Measurements from ENCODE around the gene UNC50.

The UNC50 gene

GRCh38 chr2:98586551-98587140 is 21.7 kb upstream of the UNC50 start:
- no peak overlapping the region for H3K4ac ChIP-seq (ENCODE audit: low read length)
- no peak overlapping the region for H2BK120ac ChIP-seq (ENCODE audit: low read depth, low read length)
- no peak overlapping the region for H2BK15ac ChIP-seq (ENCODE audit: low read length)
- H4K8ac ChIP-seq (ENCODE audit: low read depth, low read length), result no peak overlapping the region
- H3K27me3 ChIP-seq (ENCODE audit: control insufficient read depth in 3 of 3, insufficient read depth in 3 of 3, low read depth in 1 of 3, low read length in 3 of 3), result no peaks in the 10 kb centered on the region
- no peak overlapping the region for H2AK5ac ChIP-seq (ENCODE audit: low read depth, low read length)
- peak overlapping the region; percentile 38 for H3K23ac ChIP-seq (ENCODE audit: low read depth, low read length, poor library complexity)
- no peaks in the 10 kb centered on the region for H3K9me3 ChIP-seq (replicated peaks in 1 of 2; ENCODE audit: control insufficient read depth in 2 of 2, insufficient read depth in 1 of 2, low read depth in 1 of 2, low read length in 2 of 2)
- H2BK12ac ChIP-seq (ENCODE audit: low read length), result no peak overlapping the region
- H4K91ac ChIP-seq (ENCODE audit: low read depth, low read length, poor library complexity), result no peak overlapping the region
- H3K27ac ChIP-seq (replicated peaks; ENCODE audit: low read length), result no peak overlapping the region
- peak overlapping the region; percentile 60 for H3K9ac ChIP-seq (ENCODE audit: low read depth, low read length, poor library complexity)
- no peak overlapping the region for H3K4me3 ChIP-seq (ENCODE audit: low read length in 2 of 2)
- no peak overlapping the region for H2BK5ac ChIP-seq (ENCODE audit: low read length)
- H3K4me1 ChIP-seq (ENCODE audit: control insufficient read depth in 2 of 2, insufficient read depth in 1 of 2, low read depth in 1 of 2, low read length in 2 of 2), result peaks cover 0 to 6% of the 10 kb centered on the region in 2 donors
- peaks cover 15 to 61% of the 10 kb centered on the region in 2 donors for H3K36me3 ChIP-seq (replicated peaks in 1 of 2; ENCODE audit: control insufficient read depth in 2 of 2, insufficient read depth in 2 of 2, low read length in 2 of 2)
- H2AFZ ChIP-seq (ENCODE audit: low read length), result no peak overlapping the region
- H3K79me1 ChIP-seq (ENCODE audit: low read depth, low read length), result no peaks in the 10 kb centered on the region
- WGBS, 2 donors (ENCODE audit: extremely low coverage in 2 of 2, insufficient read length in 2 of 2, insufficient replicate concordance in 1 of 2), result no CpG with 5 or more reads among the region's 6 CpGs
- no peak overlapping the region for H3K4me2 ChIP-seq (ENCODE audit: insufficient read depth, low read length, poor library complexity, severe bottlenecking)
- H3K14ac ChIP-seq (ENCODE audit: low read length), result no peak overlapping the region
- no peak overlapping the region for H3K18ac ChIP-seq (ENCODE audit: low read length)
- no peak for DNase-seq (ENCODE audit: low spot score)

GRCh38 chr2:98588880-98589431 is 19.4 kb upstream of the UNC50 start:
- Histone ChIP-seq H3K9ac (ENCODE audit: low read depth, low read length, poor library complexity) (no peak overlapping the region), H3K27me3 (ENCODE audit: control insufficient read depth in 3 of 3, insufficient read depth in 3 of 3, low read depth in 1 of 3, low read length in 3 of 3) (no peaks in the 10 kb centered on the region), H3K4me3 (ENCODE audit: low read length in 2 of 2) (no peak overlapping the region), H3K27ac (replicated peaks; ENCODE audit: low read length) (no peak overlapping the region), H2AK5ac (ENCODE audit: low read depth, low read length) (no peak overlapping the region), H3K18ac (ENCODE audit: low read length) (no peak overlapping the region), H3K23ac (ENCODE audit: low read depth, low read length, poor library complexity) (no peak overlapping the region), H2BK120ac (ENCODE audit: low read depth, low read length) (no peak overlapping the region), H2BK15ac (ENCODE audit: low read length) (no peak overlapping the region), H3K4me1 (ENCODE audit: control insufficient read depth in 2 of 2, insufficient read depth in 1 of 2, low read depth in 1 of 2, low read length in 2 of 2) (peaks cover 0 to 2% of the 10 kb centered on the region in 2 donors), H3K36me3 (replicated peaks in 1 of 2; ENCODE audit: control insufficient read depth in 2 of 2, insufficient read depth in 2 of 2, low read length in 2 of 2) (peaks cover 8 to 40% of the 10 kb centered on the region in 2 donors), H3K14ac (ENCODE audit: low read length) (no peak overlapping the region), H3K4ac (ENCODE audit: low read length) (no peak overlapping the region), H3K79me1 (ENCODE audit: low read depth, low read length) (no peaks in the 10 kb centered on the region), H4K8ac (ENCODE audit: low read depth, low read length) (no peak overlapping the region), H2BK12ac (ENCODE audit: low read length) (no peak overlapping the region), H2AFZ (ENCODE audit: low read length) (no peak overlapping the region), H2BK5ac (ENCODE audit: low read length) (no peak overlapping the region), H3K9me3 (replicated peaks in 1 of 2; ENCODE audit: control insufficient read depth in 2 of 2, insufficient read depth in 1 of 2, low read depth in 1 of 2, low read length in 2 of 2) (peaks cover 4 to 5% of the 10 kb centered on the region in 2 donors), H4K91ac (ENCODE audit: low read depth, low read length, poor library complexity) (no peak overlapping the region), H3K4me2 (ENCODE audit: insufficient read depth, low read length, poor library complexity, severe bottlenecking) (no peak overlapping the region)
- DNase-seq (ENCODE audit: low spot score), result no peak
- WGBS, 2 donors (ENCODE audit: extremely low coverage in 2 of 2, insufficient read length in 2 of 2, insufficient replicate concordance in 1 of 2), result no CpG with 5 or more reads among the region's 4 CpGs

DNA sequence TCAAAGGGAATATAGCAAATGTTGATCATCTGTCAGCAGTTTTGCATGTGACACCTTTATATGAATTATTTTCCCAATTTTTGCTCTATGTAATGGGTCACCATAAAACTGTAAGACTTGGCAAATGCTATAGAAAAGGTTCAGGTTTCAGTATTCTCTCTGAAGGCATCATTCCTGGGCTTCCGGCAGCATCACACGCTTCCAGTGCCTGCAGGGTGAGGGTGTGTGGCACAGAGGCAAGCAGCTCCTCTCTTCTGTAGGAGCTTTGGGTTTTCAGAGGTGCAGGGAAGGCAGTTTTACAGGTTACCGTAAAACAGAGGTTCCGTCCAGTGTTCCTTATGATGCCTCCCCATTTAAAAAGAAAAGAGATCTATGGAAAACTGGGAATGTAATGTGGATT is 18.9 kb upstream of the UNC50 start:
- no peak for DNase-seq (ENCODE audit: low spot score)
- Histone ChIP-seq H3K4me1 (ENCODE audit: control insufficient read depth in 2 of 2, insufficient read depth in 1 of 2, low read depth in 1 of 2, low read length in 2 of 2) (no peaks in the 10 kb centered on the region), H2AK5ac (ENCODE audit: low read depth, low read length) (no peak overlapping the region), H4K91ac (ENCODE audit: low read depth, low read length, poor library complexity) (no peak overlapping the region), H3K23ac (ENCODE audit: low read depth, low read length, poor library complexity) (no peak overlapping the region), H4K8ac (ENCODE audit: low read depth, low read length) (no peak overlapping the region), H3K14ac (ENCODE audit: low read length) (no peak overlapping the region), H2BK12ac (ENCODE audit: low read length) (no peak overlapping the region), H3K4me2 (ENCODE audit: insufficient read depth, low read length, poor library complexity, severe bottlenecking) (no peak overlapping the region), H3K79me1 (ENCODE audit: low read depth, low read length) (no peaks in the 10 kb centered on the region), H2BK120ac (ENCODE audit: low read depth, low read length) (no peak overlapping the region), H3K36me3 (replicated peaks in 1 of 2; ENCODE audit: control insufficient read depth in 2 of 2, insufficient read depth in 2 of 2, low read length in 2 of 2) (peaks cover 7 to 35% of the 10 kb centered on the region in 2 donors), H2BK15ac (ENCODE audit: low read length) (no peak overlapping the region), H3K9me3 (replicated peaks in 1 of 2; ENCODE audit: control insufficient read depth in 2 of 2, insufficient read depth in 1 of 2, low read depth in 1 of 2, low read length in 2 of 2) (peaks cover 5 to 7% of the 10 kb centered on the region in 2 donors), H3K18ac (ENCODE audit: low read length) (no peak overlapping the region), H3K27ac (replicated peaks; ENCODE audit: low read length) (no peak overlapping the region), H3K27me3 (ENCODE audit: control insufficient read depth in 3 of 3, insufficient read depth in 3 of 3, low read depth in 1 of 3, low read length in 3 of 3) (no peaks in the 10 kb centered on the region), H3K9ac (ENCODE audit: low read depth, low read length, poor library complexity) (no peak overlapping the region), H3K4me3 (ENCODE audit: low read length in 2 of 2) (no peak overlapping the region), H3K4ac (ENCODE audit: low read length) (no peak overlapping the region), H2AFZ (ENCODE audit: low read length) (no peak overlapping the region), H2BK5ac (ENCODE audit: low read length) (no peak overlapping the region)
- WGBS, 2 donors (ENCODE audit: extremely low coverage in 2 of 2, insufficient read length in 2 of 2, insufficient replicate concordance in 1 of 2), result no CpG with 5 or more reads among the region's 4 CpGs

DNA sequence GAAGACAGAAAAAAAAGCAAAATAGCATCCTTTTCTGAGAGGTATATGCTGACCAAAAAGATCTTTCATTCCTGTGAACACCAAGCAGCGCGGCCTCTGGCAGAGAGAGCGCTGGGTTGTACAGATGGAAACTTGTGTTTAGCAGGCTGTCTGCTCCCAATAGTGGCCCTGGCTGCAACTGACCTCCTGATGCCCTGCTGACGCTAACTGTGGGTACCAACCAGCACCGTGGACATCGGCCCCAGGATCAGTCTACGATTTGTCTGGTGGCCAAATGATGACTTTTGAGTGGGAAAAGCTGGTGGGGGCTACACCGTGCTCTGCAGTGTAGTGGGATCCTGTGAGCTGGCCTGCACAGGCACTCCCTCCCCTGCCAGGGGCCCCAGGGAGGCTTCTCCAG is 15.8 kb upstream of the UNC50 start:
- Histone ChIP-seq H3K9ac (ENCODE audit: low read depth, low read length, poor library complexity) (no peak overlapping the region), H4K91ac (ENCODE audit: low read depth, low read length, poor library complexity) (no peak overlapping the region), H3K14ac (ENCODE audit: low read length) (no peak overlapping the region), H3K36me3 (replicated peaks in 1 of 2; ENCODE audit: control insufficient read depth in 2 of 2, insufficient read depth in 2 of 2, low read length in 2 of 2) (peaks cover 4 to 39% of the 10 kb centered on the region in 2 donors), H3K18ac (ENCODE audit: low read length) (no peak overlapping the region), H2BK12ac (ENCODE audit: low read length) (no peak overlapping the region), H2AFZ (ENCODE audit: low read length) (no peak overlapping the region), H3K4me2 (ENCODE audit: insufficient read depth, low read length, poor library complexity, severe bottlenecking) (no peak overlapping the region), H2BK15ac (ENCODE audit: low read length) (no peak overlapping the region), H3K27ac (replicated peaks; ENCODE audit: low read length) (no peak overlapping the region), H2AK5ac (ENCODE audit: low read depth, low read length) (no peak overlapping the region), H3K4me3 (ENCODE audit: low read length in 2 of 2) (peak overlapping the region in 1 of 2 donors; percentile 58), H4K8ac (ENCODE audit: low read depth, low read length) (no peak overlapping the region), H3K4me1 (ENCODE audit: control insufficient read depth in 2 of 2, insufficient read depth in 1 of 2, low read depth in 1 of 2, low read length in 2 of 2) (no peaks in the 10 kb centered on the region), H3K9me3 (replicated peaks in 1 of 2; ENCODE audit: control insufficient read depth in 2 of 2, insufficient read depth in 1 of 2, low read depth in 1 of 2, low read length in 2 of 2) (peaks cover 5 to 7% of the 10 kb centered on the region in 2 donors), H3K4ac (ENCODE audit: low read length) (no peak overlapping the region), H3K23ac (ENCODE audit: low read depth, low read length, poor library complexity) (peak overlapping the region; percentile 27), H3K27me3 (ENCODE audit: control insufficient read depth in 3 of 3, insufficient read depth in 3 of 3, low read depth in 1 of 3, low read length in 3 of 3) (no peaks in the 10 kb centered on the region), H2BK120ac (ENCODE audit: low read depth, low read length) (no peak overlapping the region), H2BK5ac (ENCODE audit: low read length) (no peak overlapping the region), H3K79me1 (ENCODE audit: low read depth, low read length) (no peaks in the 10 kb centered on the region)
- no CpG with 5 or more reads among the region's 8 CpGs for WGBS, 2 donors (ENCODE audit: extremely low coverage in 2 of 2, insufficient read length in 2 of 2, insufficient replicate concordance in 1 of 2)
- no peak for DNase-seq (ENCODE audit: low spot score)

All from neuronal stem cell (in vitro differentiated cells).